B cell (primary cell): ENCODE results near the gene OPA1. TPM values are rescaled to one million over a fixed set of nuclear protein-coding genes. Genes with fewer than 3 reads are reported as not detected.

ENCODE experiments used
- ATAC-seq: fragments of 200-7000 bp; cut with Tn5 transposase; one replicate; pipeline ENCODE4 v1.10.0; 2021; ENCODE audit warnings: low read depth, mild to moderate bottlenecking, moderate number of reproducible peaks, moderate library complexity
- CTCF ChIA-PET: fragments of 350-600 bp; sonication (Branson Sonifier 250); formaldehyde crosslinking; loops from one replicate; lab custom pipeline; 2021; ENCODE audit warnings: antibody characterized with exemption, inconsistent platforms; lab: Charles Lee
- POLR2A ChIA-PET: fragments of 350-600 bp; sonication (Branson Sonifier 250); formaldehyde crosslinking; loops from one replicate; lab custom pipeline; 2021; ENCODE audit warnings: antibody characterized with exemption; lab: Charles Lee
- DNase-seq: peaks from one replicate; pipeline ENCODE4 v3.0.0; 2013
- H2AFZ ChIP-seq: 2 replicates; pipeline ENCODE4 v1.6.1; 2012; ENCODE audit warnings: mild to moderate bottlenecking, low read depth, low read length; ENCODE audit not compliant: insufficient read depth, poor library complexity, severe bottlenecking
- H3K27ac ChIP-seq, 2 donors: 1 replicate in 1 of 2; 2 replicates in 1 of 2; pipeline ENCODE4 v1.5.1; 2012 to 2013; ENCODE audit warnings: low read length in 2 of 2, mild to moderate bottlenecking in 2 of 2, moderate library complexity in 1 of 2
- H3K27me3 ChIP-seq, 4 experiments: fragments of 200-600 bp in 1 of 4; sonication (generic) in 1 of 4; replicated peaks in 1 of 4; 1 replicate in 2 of 4; 2 replicates in 2 of 4; pipeline versions ENCODE4 v1.6.1 to v1.7.0; 2013 to 2016; ENCODE audit warnings: low read length in 3 of 4, mild to moderate bottlenecking in 2 of 4, mixed read lengths in 1 of 4, moderate library complexity in 1 of 4; ENCODE audit not compliant: insufficient read depth in 4 of 4, control insufficient read depth in 3 of 4; ENCODE audit errors: control extremely low read depth in 1 of 4
- H3K36me3 ChIP-seq, 2 experiments: replicated peaks in 1 of 2; 1 replicate in 1 of 2; 2 replicates in 1 of 2; pipeline versions ENCODE4 v1.6.1 to v1.7.1; 2013; ENCODE audit warnings: low read length in 1 of 2; ENCODE audit not compliant: insufficient read depth in 2 of 2, control insufficient read depth in 1 of 2; ENCODE audit errors: control extremely low read depth in 1 of 2, extremely low read depth in 1 of 2
- H3K4me1 ChIP-seq, 2 donors: fragments of 200-600 bp in 1 of 2; sonication (generic) in 1 of 2; 1 replicate in 1 of 2; 2 replicates in 1 of 2; pipeline versions ENCODE4 v1.5.1 to v1.6.1; 2013 to 2017; ENCODE audit warnings: low read length in 2 of 2; ENCODE audit not compliant: control insufficient read depth in 2 of 2, insufficient read depth in 2 of 2
- H3K4me2 ChIP-seq: replicated peaks from 2 replicates; pipeline ENCODE3; 2012; ENCODE audit warnings: mild to moderate bottlenecking, low read depth, low read length; ENCODE audit not compliant: poor library complexity, severe bottlenecking
- H3K4me3 ChIP-seq, 5 experiments: fragments of 200-600 bp in 1 of 5; sonication (generic) in 1 of 5; 1 replicate in 3 of 5; 2 replicates in 2 of 5; pipeline versions ENCODE4 v1.5.1 to v1.7.0; 2011 to 2016; ENCODE audit warnings: low read length in 4 of 5, mild to moderate bottlenecking in 4 of 5, low read depth in 2 of 5, control low read depth in 1 of 5, moderate library complexity in 1 of 5; ENCODE audit not compliant: insufficient read depth in 1 of 5; ENCODE audit errors: control extremely low read depth in 1 of 5, extremely low read depth in 1 of 5
- H3K79me2 ChIP-seq: fragments of 200-600 bp; sonication (generic); one replicate; pipeline ENCODE4 v1.6.0; 2016; ENCODE audit warnings: low read length; ENCODE audit not compliant: control insufficient read depth, insufficient read depth
- H3K9ac ChIP-seq: fragments of 200-600 bp; sonication (generic); 2 replicates; pipeline ENCODE4 v1.6.1; 2017; ENCODE audit warnings: mild to moderate bottlenecking, low read length, moderate library complexity
- H3K9me3 ChIP-seq, 3 donors: one replicate each; pipeline versions ENCODE4 v1.6.1 to v1.7.1; 2013; ENCODE audit warnings: low read length in 2 of 3; ENCODE audit not compliant: control insufficient read depth in 2 of 3, insufficient read depth in 1 of 3; ENCODE audit errors: control extremely low read depth in 1 of 3
- H4K20me1 ChIP-seq: 2 replicates; pipeline ENCODE4 v1.6.0; 2012; ENCODE audit warnings: mild to moderate bottlenecking, low read length; ENCODE audit not compliant: insufficient read depth, control insufficient read depth, poor library complexity, severe bottlenecking
- H3K27ac Mint-ChIP-seq: one replicate; pipeline ENCODE4 v1.8.0; 2021; ENCODE audit warnings: mixed read lengths
- H3K27me3 Mint-ChIP-seq: one replicate; pipeline ENCODE4 v1.8.0; 2021; ENCODE audit warnings: mixed read lengths
- H3K4me1 Mint-ChIP-seq: one replicate; pipeline ENCODE4 v1.8.0; 2021; ENCODE audit warnings: mixed read lengths
- H3K4me3 Mint-ChIP-seq: one replicate; pipeline ENCODE4 v1.8.0; 2021; ENCODE audit warnings: mixed read lengths
- H3K9me3 Mint-ChIP-seq: one replicate; pipeline ENCODE4 v1.8.0; 2022; ENCODE audit warnings: mixed read lengths; ENCODE audit not compliant: insufficient read depth
- CTCF ChIP-seq: fragments of 200-600 bp; IDR thresholded peaks from one replicate; pipeline ENCODE4 v1.8.0; 2022; ENCODE audit warnings: antibody characterized with exemption, mild to moderate bottlenecking
- EZH2 ChIP-seq: IDR thresholded peaks from 2 replicates; pipeline ENCODE4 v1.6.1; 2012; ENCODE audit warnings: borderline replicate concordance, low read depth, mild to moderate bottlenecking, moderate library complexity, low read length; ENCODE audit not compliant: insufficient read depth, poor library complexity, severe bottlenecking
- WGBS: methylation state at CpG from one replicate; pipeline ENCODE4 v1.1.5; 2013; ENCODE audit warnings: missing lambda C conversion rate; ENCODE audit not compliant: insufficient coverage; 5-methylcytosine and 5-hydroxymethylcytosine counted together
- intact Hi-C: fragments of 100-400 bp; cut with micrococcal nuclease; formaldehyde crosslinking; loops from one replicate; pipeline ENCODE4 v1.10.0; 2022
- polyA plus RNA-seq: library from polyadenylated mRNA; depleted of rRNA; stranded (reverse); fragments of >200 nt; gene quantifications from 2 replicates; pipeline ENCODE4 v1.2.3, GENCODE V29; 2012
- total RNA-seq, 2 donors: library from RNA; stranded (reverse); fragments of 120-200 nt in 1 of 2; gene quantifications; 1 replicate in 1 of 2; 2 replicates in 1 of 2; pipeline versions ENCODE4 v1.2.3 to v1.2.4, GENCODE V29; 2013 to 2022

Gene OPA1
- total and polyA plus RNA-seq, 2 donors (not counting 1 experiment from before 2014, with no cell fraction given) = 9.1 to 62.8 TPM

GRCh38 chr3:193704431-193704830, 111.4 kb downstream of the OPA1 start:
- Histone ChIP-seq H3K9ac (no peak overlapping the region), H3K4me2 (no peak overlapping the region), H3K27ac (no peak overlapping the region), H3K79me2 (no peaks in the 10 kb centered on the region), H4K20me1 (no peaks in the 10 kb centered on the region), H3K4me3 (no peak overlapping the region), H3K9me3 (no peaks in the 10 kb centered on the region), H3K36me3 (no peaks in the 10 kb centered on the region), H3K27me3 (no peaks in the 10 kb centered on the region), H2AFZ (no peak overlapping the region), H3K4me1 (peaks cover 18 to 23% of the 10 kb centered on the region in 2 donors)
- H3K4me1 Mint-ChIP-seq = peaks cover 37% of the 10 kb centered on the region
- H3K9me3 Mint-ChIP-seq = no peaks in the 10 kb centered on the region
- ChIA-PET CTCF (no interaction called here), POLR2A (no interaction called here)
- ATAC-seq (no peak), DNase-seq (no peak)
- no peak for TF ChIP-seq EZH2
- no peak for TF ChIP-seq CTCF
- intact Hi-C loops = no loop called here
- H3K27ac Mint-ChIP-seq = no peak overlapping the region
- 80% methylated on average over 5 of the region's 5 CpGs for WGBS
- H3K27me3 Mint-ChIP-seq = no peaks in the 10 kb centered on the region
- H3K4me3 Mint-ChIP-seq = no peak overlapping the region

GRCh38 chr3:193708270-193708669, 115.3 kb downstream of the OPA1 start:
- Histone ChIP-seq H3K27ac (no peak overlapping the region), H3K9ac (no peak overlapping the region), H3K27me3 (peaks cover 0 to 3% (median 0%) of the 10 kb centered on the region in 4 experiments), H3K4me3 (no peak overlapping the region), H3K36me3 (no peaks in the 10 kb centered on the region), H4K20me1 (no peaks in the 10 kb centered on the region), H3K79me2 (no peaks in the 10 kb centered on the region), H3K4me1 (peaks cover 0 to 2% of the 10 kb centered on the region in 2 donors), H3K4me2 (no peak overlapping the region), H2AFZ (no peak overlapping the region), H3K9me3 (peaks cover 0 to 3% (median 0%) of the 10 kb centered on the region in 3 donors)
- H3K27ac Mint-ChIP-seq = no peak overlapping the region
- no peak for TF ChIP-seq CTCF
- no peak for TF ChIP-seq EZH2
- H3K4me3 Mint-ChIP-seq = no peak overlapping the region
- ChIA-PET CTCF (interaction anchor here (1.3 kb wide), 1 partner anchor 607 kb away, joined by 3 read pairs; no protein-coding TSS in a partner anchor), POLR2A (no interaction called here)
- peaks cover 16% of the 10 kb centered on the region for H3K4me1 Mint-ChIP-seq
- intact Hi-C loops = no loop called here
- H3K9me3 Mint-ChIP-seq = no peaks in the 10 kb centered on the region
- 100% methylated on average over 3 of the region's 3 CpGs for WGBS
- no peaks in the 10 kb centered on the region for H3K27me3 Mint-ChIP-seq
- ATAC-seq = no peak
- DNase-seq = no peak
